Neural progenitor cell (in vitro differentiated cells): ENCODE results near the gene STC2.

Source experiments
- CTCF ChIP-seq: fragments of 200-600 bp; sonication (generic); IDR thresholded peaks from 2 replicates; pipeline ENCODE4 v1.5.1; 2017; ENCODE audit warnings: antibody characterized with exemption, mild to moderate bottlenecking
- EZH2 ChIP-seq: fragments of 200-600 bp; sonication (generic); IDR thresholded peaks from 2 replicates; pipeline ENCODE4 v1.6.1; 2017; ENCODE audit warnings: antibody characterized with exemption, mild to moderate bottlenecking, moderate library complexity

- TF ChIP-seq CTCF (peak; percentile 77), EZH2 (no peak)
Observed at GRCh38 chr5:173331956-173332479, 3.8 kb upstream of the STC2 start.
